Activated B cell treated with CpG ODN at 0.5 μM for 24 hours (primary cell): ENCODE data around the gene MTO1. TPM values are rescaled to one million over a fixed set of nuclear protein-coding genes. Genes with fewer than 3 reads are reported as not detected.

Experiments used
- ATAC-seq: fragments of 200-7000 bp; cut with Tn5 transposase; one replicate; pipeline ENCODE4 v1.10.0; 2021; ENCODE audit warnings: low read depth, mild to moderate bottlenecking, moderate library complexity
- CTCF ChIA-PET: fragments of 350-600 bp; sonication (Branson Sonifier 250); formaldehyde crosslinking; loops from one replicate; lab custom pipeline; 2021; ENCODE audit warnings: antibody characterized with exemption; lab: Charles Lee
- POLR2A ChIA-PET: fragments of 350-600 bp; sonication (Branson Sonifier 250); formaldehyde crosslinking; loops from one replicate; lab custom pipeline; 2021; ENCODE audit warnings: antibody characterized with exemption; lab: Charles Lee
- DNase-seq: peaks from one replicate; pipeline ENCODE4 v3.0.0; 2022
- H3K27ac Mint-ChIP-seq: one replicate; pipeline ENCODE4 v1.8.0; 2020; ENCODE audit warnings: mixed read lengths
- H3K27me3 Mint-ChIP-seq: one replicate; pipeline ENCODE4 v1.8.0; 2021; ENCODE audit warnings: mixed read lengths
- H3K36me3 Mint-ChIP-seq: one replicate; pipeline ENCODE4 v1.8.0; 2021; ENCODE audit warnings: low read depth, mixed read lengths
- H3K4me1 Mint-ChIP-seq: one replicate; pipeline ENCODE4 v1.8.0; 2021; ENCODE audit warnings: mixed read lengths
- H3K4me3 Mint-ChIP-seq: one replicate; pipeline ENCODE4 v1.8.0; 2020; ENCODE audit warnings: mild to moderate bottlenecking, mixed read lengths
- H3K9me3 Mint-ChIP-seq: one replicate; pipeline ENCODE4 v1.8.0; 2020; ENCODE audit warnings: mixed read lengths
- intact Hi-C: fragments of 100-400 bp; cut with micrococcal nuclease; formaldehyde crosslinking; loops from one replicate; pipeline ENCODE4 v1.15.1; 2024
- total RNA-seq: library from RNA; stranded (reverse); gene quantifications from 2 replicates; pipeline ENCODE4 v1.2.3, GENCODE V29; 2022
- TF ChIP-seq, protein P1 (sequence below): fragments of 200-600 bp; IDR thresholded peaks from one replicate; pipeline ENCODE4 v1.8.0; 2022; ENCODE audit warnings: antibody characterized with exemption, mild to moderate bottlenecking

MTO1 gene
- total RNA-seq, 1 donor from 2014 or later = 58.5 TPM

DNA sequence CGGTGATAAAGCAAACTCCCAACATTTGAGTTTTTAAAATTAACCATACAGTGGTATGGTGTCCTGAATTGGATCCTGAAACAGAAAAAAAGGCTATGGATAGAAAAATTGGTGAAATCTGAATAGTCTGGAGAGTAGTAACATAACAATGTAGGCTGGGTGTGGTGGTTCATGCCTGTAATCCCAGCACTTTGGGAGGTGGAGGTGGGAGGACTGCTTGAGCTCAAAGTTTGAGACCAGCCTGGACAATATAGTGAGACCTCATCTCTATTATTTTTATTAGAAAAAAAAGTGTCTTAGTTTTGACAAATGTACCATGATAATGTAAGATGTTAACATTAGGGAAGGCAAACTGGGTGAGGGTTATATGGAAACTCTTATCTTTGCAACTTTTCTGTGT, 48.3 kb downstream of the MTO1 start:
- ChIA-PET CTCF (no interaction called here), POLR2A (interaction anchor here (0.6 to 7.6 kb wide), 5 partner anchors 13 to 59 kb away, joined by 3 to 91 read pairs (median 4); partner anchors contain the start of genes EEF1A1 and MTO1)
- peaks cover 27% of the 10 kb centered on the region for H3K36me3 Mint-ChIP-seq
- H3K4me1 Mint-ChIP-seq = peaks cover 27% of the 10 kb centered on the region
- intact Hi-C loops = loop anchor here (1.0 kb wide), 1 partner anchor 38 kb away; no protein-coding TSS in a partner anchor
- H3K27ac Mint-ChIP-seq = no peak overlapping the region
- H3K9me3 Mint-ChIP-seq = no peaks in the 10 kb centered on the region
- no peak for ATAC-seq
- H3K27me3 Mint-ChIP-seq = no peaks in the 10 kb centered on the region
- TF ChIP-seq, protein P1, sequence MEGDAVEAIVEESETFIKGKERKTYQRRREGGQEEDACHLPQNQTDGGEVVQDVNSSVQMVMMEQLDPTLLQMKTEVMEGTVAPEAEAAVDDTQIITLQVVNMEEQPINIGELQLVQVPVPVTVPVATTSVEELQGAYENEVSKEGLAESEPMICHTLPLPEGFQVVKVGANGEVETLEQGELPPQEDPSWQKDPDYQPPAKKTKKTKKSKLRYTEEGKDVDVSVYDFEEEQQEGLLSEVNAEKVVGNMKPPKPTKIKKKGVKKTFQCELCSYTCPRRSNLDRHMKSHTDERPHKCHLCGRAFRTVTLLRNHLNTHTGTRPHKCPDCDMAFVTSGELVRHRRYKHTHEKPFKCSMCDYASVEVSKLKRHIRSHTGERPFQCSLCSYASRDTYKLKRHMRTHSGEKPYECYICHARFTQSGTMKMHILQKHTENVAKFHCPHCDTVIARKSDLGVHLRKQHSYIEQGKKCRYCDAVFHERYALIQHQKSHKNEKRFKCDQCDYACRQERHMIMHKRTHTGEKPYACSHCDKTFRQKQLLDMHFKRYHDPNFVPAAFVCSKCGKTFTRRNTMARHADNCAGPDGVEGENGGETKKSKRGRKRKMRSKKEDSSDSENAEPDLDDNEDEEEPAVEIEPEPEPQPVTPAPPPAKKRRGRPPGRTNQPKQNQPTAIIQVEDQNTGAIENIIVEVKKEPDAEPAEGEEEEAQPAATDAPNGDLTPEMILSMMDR = no peak
- H3K4me3 Mint-ChIP-seq = no peak overlapping the region
- DNase-seq = no peak

DNA sequence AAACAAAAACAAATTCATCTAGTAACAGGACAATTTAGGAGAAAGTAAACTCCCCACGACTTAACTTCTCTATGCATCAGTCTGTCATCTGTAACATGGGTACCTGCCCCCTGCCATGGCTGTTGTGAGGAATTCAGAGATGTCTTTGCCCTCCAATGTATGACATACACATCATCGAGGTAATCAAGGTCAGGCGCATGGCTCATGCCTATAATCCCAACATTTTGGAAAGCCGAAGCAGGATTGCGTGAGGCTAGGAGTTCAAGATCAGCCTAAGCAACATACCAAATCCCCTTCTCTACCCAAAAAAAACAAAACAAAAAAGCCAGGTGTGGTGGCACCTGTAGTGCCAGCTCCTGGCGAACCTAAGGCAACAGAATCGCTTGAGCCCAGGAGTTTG, 50.3 kb downstream of the MTO1 start:
- Mint-ChIP-seq H3K4me1 (peaks cover 43% of the 10 kb centered on the region), H3K9me3 (no peaks in the 10 kb centered on the region), H3K36me3 (peaks cover 38% of the 10 kb centered on the region), H3K4me3 (no peak overlapping the region), H3K27ac (peak overlapping the region; percentile 30), H3K27me3 (no peaks in the 10 kb centered on the region)
- POLR2A ChIA-PET = interaction anchor here (0.7 to 7.6 kb wide), 6 partner anchors 7 to 134 kb away, joined by 3 to 91 read pairs (median 14); partner anchors contain the start of gene EEF1A1
- DNase-seq (no peak), ATAC-seq (no peak)
- CTCF ChIA-PET = interaction anchor here (4.3 kb wide), 1 partner anchor 99 kb away, joined by 64 read pairs; no protein-coding TSS in a partner anchor
- intact Hi-C loops = no loop called here
- TF ChIP-seq, protein P1 = no peak

DNA sequence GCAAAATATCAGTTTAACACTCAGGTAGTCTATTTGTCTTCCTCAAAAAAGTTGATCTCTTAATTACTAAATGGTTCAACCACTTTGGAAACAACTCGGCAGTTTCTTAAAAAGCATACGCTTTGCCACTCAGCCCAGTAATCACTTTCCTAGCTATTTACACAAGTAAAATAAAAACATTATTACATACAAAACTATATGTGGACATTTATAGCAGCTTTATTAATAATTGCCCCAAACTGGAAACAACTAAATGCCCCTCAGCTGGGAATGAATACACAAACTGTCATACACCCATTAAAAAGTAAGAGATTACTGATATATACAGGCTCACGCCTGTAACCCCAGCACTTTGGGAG, 51.9 kb downstream of the MTO1 start:
- DNase-seq (no peak), ATAC-seq (no peak)
- Mint-ChIP-seq H3K36me3 (peaks cover 54% of the 10 kb centered on the region), H3K9me3 (no peaks in the 10 kb centered on the region), H3K27ac (peak overlapping the region; percentile 1), H3K4me1 (peaks cover 57% of the 10 kb centered on the region), H3K4me3 (no peak overlapping the region), H3K27me3 (no peaks in the 10 kb centered on the region)
- TF ChIP-seq, protein P1 = no peak
- ChIA-PET CTCF (interaction anchor here (0.7 to 4.3 kb wide), 6 partner anchors 10 to 139 kb away, joined by 3 to 64 read pairs (median 4); partner anchors contain the start of gene SLC17A5), POLR2A (interaction anchor here (0.7 to 7.6 kb wide), 20 partner anchors 9 to 141 kb away, joined by 3 to 91 read pairs (median 7); partner anchors contain the start of genes CGAS, EEF1A1, MTO1 and SLC17A5)
- intact Hi-C loops = no loop called here

DNA sequence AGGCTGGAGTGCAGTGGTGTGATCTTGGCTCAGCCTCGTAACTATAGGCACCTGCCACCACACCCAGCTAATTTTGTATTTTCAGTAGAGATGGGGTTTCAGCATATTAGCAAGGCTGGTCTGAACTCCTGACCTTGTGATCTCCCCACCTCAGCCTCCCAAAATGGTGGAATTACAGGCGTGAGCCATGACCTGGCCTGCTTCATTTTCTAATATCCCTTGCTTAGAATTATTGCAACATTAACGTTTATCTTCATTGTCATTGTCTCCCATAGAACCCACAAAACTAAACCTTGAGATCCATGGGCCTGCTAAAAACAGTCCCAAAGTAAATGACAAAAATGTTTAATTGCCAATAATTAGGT, 53.2 kb downstream of the MTO1 start:
- no peaks in the 10 kb centered on the region for H3K9me3 Mint-ChIP-seq
- intact Hi-C loops = loop anchor here (1.0 kb wide), 4 partner anchors 63 to 161 kb away; no protein-coding TSS in a partner anchor
- no peak for ATAC-seq
- peak overlapping the region; percentile 80 for H3K27ac Mint-ChIP-seq
- TF ChIP-seq, protein P1 = no peak
- H3K27me3 Mint-ChIP-seq = no peaks in the 10 kb centered on the region
- H3K4me3 Mint-ChIP-seq = peak overlapping the region; percentile 72
- peaks cover 64% of the 10 kb centered on the region for H3K36me3 Mint-ChIP-seq
- ChIA-PET CTCF (interaction anchor here (0.8 to 4.3 kb wide), 5 partner anchors 93 to 152 kb away, joined by 3 to 64 read pairs (median 6); partner anchors contain the start of gene SLC17A5), POLR2A (interaction anchor here (0.6 to 7.6 kb wide), 17 partner anchors 8 to 138 kb away, joined by 3 to 91 read pairs (median 11); partner anchors contain the start of genes CGAS, EEF1A1, MTO1 and SLC17A5)
- DNase-seq = no peak
- H3K4me1 Mint-ChIP-seq = peaks cover 65% of the 10 kb centered on the region

DNA sequence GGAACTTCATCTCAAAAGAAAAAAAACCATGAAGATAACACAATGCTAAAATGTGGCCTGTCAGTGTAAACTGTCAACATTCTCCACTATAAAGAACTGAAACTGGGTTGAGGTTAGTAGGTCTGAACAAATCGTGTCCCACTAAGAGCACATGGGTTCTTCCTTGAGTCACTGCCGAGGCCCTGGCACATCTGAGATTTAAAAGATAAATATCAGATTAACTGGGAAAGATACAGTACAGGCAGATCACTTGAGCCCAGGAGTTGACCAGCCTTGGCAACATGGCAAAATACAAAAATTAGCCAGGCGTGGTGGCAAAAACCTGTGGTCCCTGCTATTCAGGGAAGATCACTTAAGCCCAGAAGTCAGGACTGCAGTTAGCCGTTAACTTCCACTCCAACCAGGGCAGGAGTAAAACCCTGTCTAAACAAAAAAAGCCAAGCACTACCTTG, 53.7 kb downstream of the MTO1 start:
- peaks cover 69% of the 10 kb centered on the region for H3K36me3 Mint-ChIP-seq
- POLR2A ChIA-PET = interaction anchor here (0.6 to 7.6 kb wide), 15 partner anchors 8 to 138 kb away, joined by 3 to 91 read pairs (median 11); partner anchors contain the start of genes CGAS, DDX43, EEF1A1 and MTO1
- TF ChIP-seq, protein P1 = no peak
- peak overlapping the region; percentile 80 for H3K27ac Mint-ChIP-seq
- H3K4me1 Mint-ChIP-seq = peaks cover 70% of the 10 kb centered on the region
- peak overlapping the region; percentile 72 for H3K4me3 Mint-ChIP-seq
- ATAC-seq (peak; percentile 53), DNase-seq (no peak)
- intact Hi-C loops = loop anchor here (1.0 kb wide), 4 partner anchors 64 to 160 kb away; no protein-coding TSS in a partner anchor
- no peaks in the 10 kb centered on the region for H3K27me3 Mint-ChIP-seq
- CTCF ChIA-PET = interaction anchor here (0.6 to 4.3 kb wide), 12 partner anchors 53 to 151 kb away, joined by 3 to 64 read pairs (median 4); partner anchors contain the start of genes MTO1 and SLC17A5
- H3K9me3 Mint-ChIP-seq = no peaks in the 10 kb centered on the region
